ENCODE measurements around the gene LAMTOR4.
A peak's percentile ranks its signal among the peaks of the same experiment; 100 is the strongest.
"Not testable (repeated sequence)": the region's sequence is repeated elsewhere in the genome, so short reads cannot be mapped to it uniquely, and the experiment has no call there.

The LAMTOR4 gene

DNA sequence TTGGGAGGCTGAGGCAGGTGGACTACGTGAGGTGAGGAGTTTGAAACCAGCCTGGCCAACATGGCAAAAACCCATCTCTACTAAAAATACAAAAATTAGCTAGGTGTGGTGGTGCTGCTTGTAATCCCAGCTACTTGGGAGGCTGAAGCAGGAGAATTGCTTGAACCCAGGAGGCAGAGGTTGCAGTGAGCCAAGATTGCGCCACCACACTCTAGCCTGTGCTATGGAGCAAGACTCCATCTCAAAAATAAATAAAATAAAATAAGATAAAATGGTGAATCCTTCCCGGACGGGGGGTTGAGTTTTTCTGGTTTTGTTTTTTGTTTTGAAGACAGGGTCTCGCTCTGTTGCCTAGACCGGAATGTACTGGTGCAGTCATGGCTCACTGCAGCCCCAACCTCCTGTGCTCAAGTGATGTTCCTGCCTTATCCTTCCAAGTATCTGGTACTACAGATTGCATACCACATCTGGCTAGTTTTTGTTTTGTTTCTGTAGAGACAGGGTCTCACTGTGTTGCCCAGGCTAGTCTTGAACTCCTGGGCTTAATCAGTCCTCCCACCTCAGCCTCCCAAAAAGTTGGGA, 43.7 kb downstream of the LAMTOR4 start:
- FAIRE-seq, result not testable (repeated sequence)

DNA sequence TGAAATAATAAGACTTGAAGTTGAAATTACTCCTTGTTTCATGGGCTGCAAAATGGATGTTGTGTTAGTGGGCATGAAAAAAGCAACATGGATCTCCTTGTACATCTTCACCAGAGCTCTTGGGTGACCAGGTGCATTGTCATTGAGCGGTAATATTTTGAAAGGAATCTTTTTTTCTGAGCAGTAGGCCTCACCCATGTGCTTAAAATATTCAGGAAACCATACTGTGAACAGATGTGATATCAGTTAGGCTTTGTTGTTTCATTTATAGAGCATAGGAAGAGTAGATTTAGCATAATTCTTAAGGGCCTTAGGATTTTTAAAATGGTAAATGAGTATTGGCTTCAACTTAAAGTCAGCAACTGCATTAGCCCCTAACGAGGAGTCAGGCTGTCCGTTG, 44.3 kb downstream of the LAMTOR4 start:
- FAIRE-seq (no peak), DNase-seq (ENCODE audit: extremely low spot score, insufficient read length, low read depth) (no peak)

More for the DNA sequence above, 43.7 kb downstream of the LAMTOR4 start:
- DNase-seq (ENCODE audit: extremely low spot score, insufficient read length, low read depth), result not testable (repeated sequence)

DNA sequence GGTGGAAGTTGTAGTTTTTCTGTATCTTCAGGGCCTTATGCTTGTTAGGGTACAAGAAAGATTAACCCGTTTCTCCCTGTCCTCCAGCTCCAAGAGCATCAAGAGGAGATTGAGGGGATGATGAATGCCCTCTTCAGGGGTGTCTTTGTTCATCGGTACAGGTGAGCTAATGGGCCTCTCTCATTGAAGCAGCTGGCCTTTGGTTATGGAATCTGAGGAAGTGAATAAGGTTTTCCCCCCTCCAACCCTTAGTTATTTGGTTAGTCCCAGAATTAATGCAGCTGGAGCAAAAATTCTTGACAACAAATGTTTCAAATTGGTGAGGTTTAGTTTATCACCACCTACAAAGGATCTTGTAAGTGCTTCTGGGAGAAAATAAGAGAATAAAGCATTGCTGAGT, 46.5 kb downstream of the LAMTOR4 start:
- no peak for FAIRE-seq
- DNase-seq (ENCODE audit: extremely low spot score, insufficient read length, low read depth), result no peak

DNA sequence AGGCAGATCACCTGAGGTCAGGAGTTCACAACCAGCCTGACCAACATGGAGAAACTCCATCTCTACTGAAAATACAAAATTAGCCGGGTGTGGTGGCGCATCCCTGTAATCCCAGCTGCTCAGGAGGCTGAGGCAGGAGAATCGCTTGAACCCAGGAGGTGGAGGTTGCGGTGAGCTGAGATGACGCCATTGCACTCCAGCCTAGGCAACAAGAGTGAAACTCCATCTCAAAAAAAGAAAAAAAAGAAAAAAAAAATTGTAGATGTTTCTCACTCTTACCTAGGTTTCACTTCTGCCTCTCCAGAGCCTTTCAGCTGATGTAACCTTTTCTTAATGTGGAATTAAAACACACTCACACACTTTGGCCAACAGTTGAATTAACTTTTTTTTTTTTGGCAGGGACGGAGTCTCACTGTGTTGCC, 47.2 kb downstream of the LAMTOR4 start:
- peak; percentile 50 for FAIRE-seq
- DNase-seq (ENCODE audit: extremely low spot score, insufficient read length, low read depth), result not testable (repeated sequence)

DNA sequence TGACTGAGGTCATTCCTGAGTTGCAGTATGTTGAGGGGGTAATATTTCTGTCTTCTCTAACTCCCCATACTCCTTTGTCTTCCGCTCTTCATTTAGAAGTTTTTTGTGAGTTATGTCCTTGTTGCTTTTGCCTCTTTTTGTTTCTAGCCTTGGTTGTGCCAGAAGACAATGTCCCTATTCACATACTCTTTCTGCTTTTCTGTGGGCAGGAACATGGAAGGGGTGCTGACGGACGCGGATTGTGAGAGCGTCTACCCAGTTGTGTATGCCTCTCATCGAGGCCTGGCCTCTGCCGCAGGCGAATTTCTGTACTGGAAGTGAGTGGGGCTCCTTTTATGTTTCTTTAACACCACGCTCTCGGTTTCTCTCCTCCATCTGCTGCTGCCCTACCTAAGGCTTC, 49.5 kb downstream of the LAMTOR4 start:
- no peak for DNase-seq (ENCODE audit: extremely low spot score, insufficient read length, low read depth)
- no peak for FAIRE-seq

DNA sequence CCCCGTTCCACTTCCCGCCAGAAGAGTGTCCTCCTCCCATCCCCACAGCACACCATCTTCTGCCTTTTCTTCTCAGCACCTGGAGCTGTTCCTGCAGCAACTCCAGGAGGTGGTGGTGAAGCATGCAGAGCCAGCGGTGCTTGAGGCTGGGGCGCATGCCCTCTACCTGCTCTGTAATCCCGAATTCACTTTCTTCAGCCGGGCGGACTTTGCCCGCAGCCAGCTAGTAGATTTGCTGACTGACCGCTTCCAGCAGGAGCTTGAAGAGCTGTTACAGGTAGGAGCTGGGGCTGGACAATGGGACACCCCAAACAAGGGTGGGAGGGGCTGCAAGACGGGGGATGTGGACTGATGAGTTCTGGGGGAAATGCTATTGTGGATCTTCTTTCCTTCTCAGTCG, 52.0 kb downstream of the LAMTOR4 start:
- no peak for FAIRE-seq

More for the DNA sequence above, 52.0 kb downstream of the LAMTOR4 start:
- no peak for DNase-seq (ENCODE audit: extremely low spot score, insufficient read length, low read depth)

All from GM18507 (cell line).